Memory B cell (primary cell): ENCODE results near the gene NBEA.
"Not testable (repeated sequence)": the region's sequence is repeated elsewhere in the genome, so short reads cannot be mapped to it uniquely, and the experiment has no call there.

ENCODE experiments used
- ATAC-seq: fragments of 150-1000 bp; cut with Tn5 transposase; 2 replicates; pipeline ENCODE4 v1.10.0; 2021; ENCODE audit warnings: low read depth, mild to moderate bottlenecking, moderate library complexity
- DNase-seq, 2 donors: peaks; one replicate each; pipeline ENCODE4 v3.0.0; 2022; ENCODE audit warnings: low spot score in 2 of 2
- H3K27ac Mint-ChIP-seq: one replicate; pipeline ENCODE4 v1.8.0; 2022; ENCODE audit warnings: mild to moderate bottlenecking, moderate library complexity, mixed read lengths
- H3K27me3 Mint-ChIP-seq: one replicate; pipeline ENCODE4 v1.8.0; 2022; ENCODE audit warnings: mixed read lengths
- H3K36me3 Mint-ChIP-seq: one replicate; pipeline ENCODE4 v1.8.0; 2022; ENCODE audit warnings: mild to moderate bottlenecking, mixed read lengths
- H3K4me1 Mint-ChIP-seq: one replicate; pipeline ENCODE4 v1.8.0; 2022; ENCODE audit warnings: mixed read lengths
- H3K4me3 Mint-ChIP-seq: one replicate; pipeline ENCODE4 v1.8.0; 2022; ENCODE audit warnings: mild to moderate bottlenecking, moderate library complexity, mixed read lengths
- H3K9me3 Mint-ChIP-seq: one replicate; pipeline ENCODE4 v1.8.0; 2022; ENCODE audit warnings: mixed read lengths

Gene NBEA

GRCh38 chr13:35408285-35408684 is 466.2 kb downstream of the NBEA start:
- ATAC-seq, H3K4me3 Mint-ChIP-seq: not testable (repeated sequence)

GRCh38 chr13:35411059-35411744 is 469.1 kb downstream of the NBEA start:
- Mint-ChIP-seq H3K4me1 (no peaks in the 10 kb centered on the region), H3K36me3 (no peaks in the 10 kb centered on the region)

More at GRCh38 chr13:35408285-35408684, 466.2 kb downstream of the NBEA start:
- H3K9me3 Mint-ChIP-seq, H3K27me3 Mint-ChIP-seq, H3K4me1 Mint-ChIP-seq, DNase-seq, H3K36me3 Mint-ChIP-seq, H3K27ac Mint-ChIP-seq: not testable (repeated sequence)

GRCh38 chr13:35448465-35448864 is 506.4 kb downstream of the NBEA start:
- DNase-seq (no peak), ATAC-seq (no peak)
- Mint-ChIP-seq H3K27ac (no peak overlapping the region), H3K9me3 (no peaks in the 10 kb centered on the region), H3K4me3 (no peak overlapping the region), H3K4me1 (no peaks in the 10 kb centered on the region), H3K36me3 (peaks cover 1% of the 10 kb centered on the region), H3K27me3 (no peaks in the 10 kb centered on the region)

More at GRCh38 chr13:35411059-35411744, 469.1 kb downstream of the NBEA start:
- DNase-seq (no peak), ATAC-seq (no peak)
- no peak overlapping the region for H3K4me3 Mint-ChIP-seq
- H3K27me3 Mint-ChIP-seq: no peaks in the 10 kb centered on the region
- no peak overlapping the region for H3K27ac Mint-ChIP-seq
- peaks cover 3% of the 10 kb centered on the region for H3K9me3 Mint-ChIP-seq

- Mint-ChIP-seq H3K36me3 (peaks cover 3% of the 10 kb centered on the region), H3K27ac (no peak overlapping the region), H3K9me3 (no peaks in the 10 kb centered on the region), H3K27me3 (no peaks in the 10 kb centered on the region), H3K4me1 (no peaks in the 10 kb centered on the region), H3K4me3 (no peak overlapping the region)
- no peak for DNase-seq
- no peak for ATAC-seq
Observed at GRCh38 chr13:35449821-35450220, 507.8 kb downstream of the NBEA start.

GRCh38 chr13:35455022-35455421 is 513.0 kb downstream of the NBEA start:
- Mint-ChIP-seq H3K4me3 (no peak overlapping the region), H3K36me3 (peaks cover 12% of the 10 kb centered on the region), H3K4me1 (no peaks in the 10 kb centered on the region), H3K27me3 (no peaks in the 10 kb centered on the region), H3K27ac (no peak overlapping the region), H3K9me3 (no peaks in the 10 kb centered on the region)
- ATAC-seq (no peak), DNase-seq (no peak)

GRCh38 chr13:35457258-35457657 is 515.2 kb downstream of the NBEA start:
- Mint-ChIP-seq H3K27ac (no peak overlapping the region), H3K9me3 (no peaks in the 10 kb centered on the region), H3K36me3 (peaks cover 11% of the 10 kb centered on the region), H3K27me3 (no peaks in the 10 kb centered on the region), H3K4me3 (no peak overlapping the region), H3K4me1 (no peaks in the 10 kb centered on the region)
- DNase-seq: no peak
- no peak for ATAC-seq

GRCh38 chr13:35460061-35460460 is 518.0 kb downstream of the NBEA start:
- no peaks in the 10 kb centered on the region for H3K9me3 Mint-ChIP-seq
- peaks cover 13% of the 10 kb centered on the region for H3K36me3 Mint-ChIP-seq

GRCh38 chr13:35465371-35465770 is 523.3 kb downstream of the NBEA start:
- Mint-ChIP-seq H3K9me3 (peaks cover 3% of the 10 kb centered on the region), H3K27ac (no peak overlapping the region), H3K4me3 (no peak overlapping the region), H3K4me1 (no peaks in the 10 kb centered on the region), H3K36me3 (peaks cover 6% of the 10 kb centered on the region), H3K27me3 (peaks cover 10% of the 10 kb centered on the region)
- DNase-seq: no peak
- no peak for ATAC-seq

More at GRCh38 chr13:35460061-35460460, 518.0 kb downstream of the NBEA start:
- H3K4me1 Mint-ChIP-seq: no peaks in the 10 kb centered on the region
- H3K4me3 Mint-ChIP-seq: no peak overlapping the region
- no peak overlapping the region for H3K27ac Mint-ChIP-seq
- no peak for ATAC-seq
- H3K27me3 Mint-ChIP-seq: peaks cover 4% of the 10 kb centered on the region
- DNase-seq: no peak

- H3K4me1 Mint-ChIP-seq: no peaks in the 10 kb centered on the region
- no peak overlapping the region for H3K27ac Mint-ChIP-seq
- peaks cover 3% of the 10 kb centered on the region for H3K9me3 Mint-ChIP-seq
- H3K27me3 Mint-ChIP-seq: peaks cover 13% of the 10 kb centered on the region
- no peak overlapping the region for H3K4me3 Mint-ChIP-seq
- ATAC-seq: no peak
- peaks cover 2% of the 10 kb centered on the region for H3K36me3 Mint-ChIP-seq
- no peak for DNase-seq
Observed at GRCh38 chr13:35468195-35468594, 526.1 kb downstream of the NBEA start.

GRCh38 chr13:35469806-35470525 is 527.9 kb downstream of the NBEA start:
- Mint-ChIP-seq H3K27me3 (peaks cover 11% of the 10 kb centered on the region), H3K4me3 (no peak overlapping the region), H3K36me3 (peaks cover 2% of the 10 kb centered on the region), H3K9me3 (peaks cover 5% of the 10 kb centered on the region), H3K27ac (no peak overlapping the region), H3K4me1 (peaks cover 2% of the 10 kb centered on the region)
- no peak for DNase-seq
- ATAC-seq: no peak

GRCh38 chr13:35470671-35471661 is 528.9 kb downstream of the NBEA start:
- no peak for ATAC-seq

GRCh38 chr13:35471706-35472322 is 529.7 kb downstream of the NBEA start:
- H3K9me3 Mint-ChIP-seq: peaks cover 5% of the 10 kb centered on the region
- H3K4me1 Mint-ChIP-seq: peaks cover 11% of the 10 kb centered on the region
- peaks cover 22% of the 10 kb centered on the region for H3K27me3 Mint-ChIP-seq
- no peak for ATAC-seq
- H3K27ac Mint-ChIP-seq: no peak overlapping the region
- DNase-seq: no peak
- H3K4me3 Mint-ChIP-seq: no peak overlapping the region
- peaks cover 2% of the 10 kb centered on the region for H3K36me3 Mint-ChIP-seq

More at GRCh38 chr13:35470671-35471661, 528.9 kb downstream of the NBEA start:
- no peak overlapping the region for H3K4me3 Mint-ChIP-seq
- peaks cover 7% of the 10 kb centered on the region for H3K4me1 Mint-ChIP-seq
- peaks cover 2% of the 10 kb centered on the region for H3K36me3 Mint-ChIP-seq
- no peak for DNase-seq
- H3K9me3 Mint-ChIP-seq: peaks cover 5% of the 10 kb centered on the region
- no peak overlapping the region for H3K27ac Mint-ChIP-seq
- H3K27me3 Mint-ChIP-seq: peaks cover 18% of the 10 kb centered on the region

GRCh38 chr13:35472323-35472881 is 530.3 kb downstream of the NBEA start:
- Mint-ChIP-seq H3K27me3 (peaks cover 25% of the 10 kb centered on the region), H3K4me3 (no peak overlapping the region), H3K4me1 (peaks cover 11% of the 10 kb centered on the region), H3K9me3 (peaks cover 5% of the 10 kb centered on the region), H3K36me3 (peaks cover 2% of the 10 kb centered on the region), H3K27ac (no peak overlapping the region)
- no peak for DNase-seq
- ATAC-seq: no peak
